Measurements from ENCODE around the gene AGBL1.

- no peak for TF ChIP-seq POLR2A (IDR thresholded peaks at IDR 0.05)
- TF ChIP-seq CTCF (IDR thresholded peaks at IDR 0.05): no peak
These were observed 523.8 kb downstream of the AGBL1 start for GRCh38 chr15:86603466-86603865.

All from Peyer's patch (tissue), 4 donors.